GM21786 (cell line): ENCODE data around the gene IFT43.

ENCODE experiments used
- ATAC-seq: cut with Tn5 transposase; IDR thresholded peaks from one replicate; pipeline ENCODE4 v1.9.1; 2021; ENCODE audit not compliant: unreplicated experiment

Gene IFT43

GRCh38 chr14:76011930-76012329 is 26.4 kb downstream of the IFT43 start:
- no peak for ATAC-seq

GRCh38 chr14:76012354-76012753 is 26.8 kb downstream of the IFT43 start:
- no peak for ATAC-seq

GRCh38 chr14:76015191-76015590 is 29.6 kb downstream of the IFT43 start:
- no peak for ATAC-seq

- no peak for ATAC-seq
These were observed 30.1 kb downstream of the IFT43 start for GRCh38 chr14:76015668-76016067.

GRCh38 chr14:76019676-76020075 is 34.1 kb downstream of the IFT43 start:
- ATAC-seq: no peak

- ATAC-seq: no peak
These were observed 37.4 kb downstream of the IFT43 start for GRCh38 chr14:76022991-76023390.

GRCh38 chr14:76023757-76024156 is 38.2 kb downstream of the IFT43 start:
- no peak for ATAC-seq

- no peak for ATAC-seq
These were observed 38.8 kb downstream of the IFT43 start for GRCh38 chr14:76024211-76024907.

- ATAC-seq: no peak
These were observed 49.0 kb downstream of the IFT43 start for GRCh38 chr14:76034566-76034965.

- ATAC-seq: no peak
These were observed 55.1 kb downstream of the IFT43 start for GRCh38 chr14:76040704-76041103.

- ATAC-seq: no peak
These were observed 60.2 kb downstream of the IFT43 start for GRCh38 chr14:76045773-76046172.

- no peak for ATAC-seq
These were observed 64.7 kb downstream of the IFT43 start for GRCh38 chr14:76050250-76050649.

- ATAC-seq: no peak
These were observed 65.3 kb downstream of the IFT43 start for GRCh38 chr14:76050797-76051392.

- ATAC-seq: no peak
These were observed 66.3 kb downstream of the IFT43 start for GRCh38 chr14:76051717-76052465.

- ATAC-seq: no peak
These were observed 68.2 kb downstream of the IFT43 start for GRCh38 chr14:76053572-76054355.

GRCh38 chr14:76055330-76055729 is 69.8 kb downstream of the IFT43 start:
- no peak for ATAC-seq

- ATAC-seq: no peak
These were observed 70.6 kb downstream of the IFT43 start for GRCh38 chr14:76056128-76056527.

- ATAC-seq: no peak
These were observed 72.4 kb downstream of the IFT43 start for GRCh38 chr14:76057914-76058313.

- no peak for ATAC-seq
These were observed 77.8 kb downstream of the IFT43 start for GRCh38 chr14:76063327-76063726.

GRCh38 chr14:76065519-76065918 is 80.0 kb downstream of the IFT43 start:
- no peak for ATAC-seq

- no peak for ATAC-seq
These were observed 82.0 kb downstream of the IFT43 start for GRCh38 chr14:76067536-76067935.
